Mucosa of gallbladder (tissue), 1 donor: ENCODE data around the gene OS9. TPM values are rescaled to one million over a fixed set of nuclear protein-coding genes. Genes with fewer than 3 reads are reported as not detected.

Experiments
- DNase-seq: peaks from one replicate; pipeline ENCODE4 v3.0.0-alpha.2; 2020; ENCODE audit warnings: low spot score
- total RNA-seq: library from RNA; stranded (reverse); gene quantifications from one replicate; pipeline ENCODE4 v1.2.1, GENCODE V29; 2021
- donor health status: DM: no; HTN: no; CAD: no.

OS9 gene
- total RNA-seq, 1 donor from 2014 or later, result 249 TPM

GRCh38 chr12:57765698-57766463 is 71.9 kb downstream of the OS9 start:
- DNase-seq, result no peak

- DNase-seq, result no peak
Observed at GRCh38 chr12:57766464-57767304, 72.8 kb downstream of the OS9 start, which contains the start of gene CYP27B1. TSS of gene CYP27B1 (minus strand) at chr12:57767078. CDS start at chr12:57767041, 37 bp downstream.

- DNase-seq, result no peak
Observed at GRCh38 chr12:57767305-57767698, 73.4 kb downstream of the OS9 start.

GRCh38 chr12:57767876-57768275 is 73.9 kb downstream of the OS9 start:
- no peak for DNase-seq

GRCh38 chr12:57769594-57769993 is 75.7 kb downstream of the OS9 start:
- DNase-seq, result no peak

- no peak for DNase-seq
Observed at GRCh38 chr12:57770734-57771133, 76.8 kb downstream of the OS9 start.

Other genes starting within 250 kb of the OS9 start
- 0.58 TPM for gene INHBE, start 238.8 kb upstream of the OS9 start, total RNA-seq
- 6.2 TPM for gene GLI1, start 234.3 kb upstream of the OS9 start, total RNA-seq
- 20.4 TPM for gene ARHGAP9, start 214.3 kb upstream of the OS9 start, total RNA-seq
- gene MARS1, start 206.1 kb upstream of the OS9 start, total RNA-seq, result 116 TPM
- gene DDIT3, start 173.6 kb upstream of the OS9 start, total RNA-seq, result 24.6 TPM
- 115 TPM for gene MBD6, start 171.3 kb upstream of the OS9 start, total RNA-seq
- gene DCTN2, start 146.9 kb upstream of the OS9 start, total RNA-seq, result 135 TPM
- 0.81 TPM for gene KIF5A, start 144.1 kb upstream of the OS9 start, total RNA-seq
- gene PIP4K2C, start 102.9 kb upstream of the OS9 start, total RNA-seq, result 36.1 TPM
- 31.2 TPM for gene DTX3, start 89.3 kb upstream of the OS9 start, total RNA-seq
- 26.2 TPM for gene ARHGEF25, start 82.7 kb upstream of the OS9 start, total RNA-seq
- gene B4GALNT1, start 60.9 kb upstream of the OS9 start, total RNA-seq, result 1.3 TPM
- gene AGAP2, start 44.6 kb downstream of the OS9 start, total RNA-seq, result 2.6 TPM
- 44.8 TPM for gene TSPAN31, start 50.9 kb downstream of the OS9 start, total RNA-seq
- gene CDK4, start 58.2 kb downstream of the OS9 start, total RNA-seq, result 67.8 TPM
- gene MARCHF9, start 61.0 kb downstream of the OS9 start, total RNA-seq, result 24.6 TPM
- 1.6 TPM for gene CYP27B1, start 72.9 kb downstream of the OS9 start, total RNA-seq
- gene METTL1, start 78.0 kb downstream of the OS9 start, total RNA-seq, result 9.2 TPM
- 7.0 TPM for gene EEF1AKMT3, start 78.5 kb downstream of the OS9 start, total RNA-seq
- 29.3 TPM for gene TSFM, start 88.7 kb downstream of the OS9 start, total RNA-seq
- 12.0 TPM for gene AVIL, start 124.6 kb downstream of the OS9 start, total RNA-seq
- 150 TPM for gene CTDSP2, start 152.6 kb downstream of the OS9 start, total RNA-seq
- gene ATP23, start 247.4 kb downstream of the OS9 start, total RNA-seq, result 5.2 TPM